Liver (tissue), 3 donors: Measurements from ENCODE around the gene NPR2.

ENCODE experiments used
- EGR1 ChIP-seq, 2 donors: IDR thresholded peaks; 2 replicates each; pipeline ENCODE4 v1.6.1; 2016 to 2018; ENCODE audit warnings: antibody characterized with exemption in 2 of 2, low read depth in 2 of 2
- TAF1 ChIP-seq: conservative IDR thresholded peaks from 2 replicates; pipeline ENCODE4 v1.6.1; 2016; ENCODE audit warnings: antibody characterized with exemption, mild to moderate bottlenecking
- TF ChIP-seq, protein P1 (sequence below): fragments of 150-350 bp; IDR thresholded peaks from 2 replicates; pipeline ENCODE4 v1.5.1; 2017; ENCODE audit warnings: improper control_type of control experiment, low read depth, low read length; ENCODE audit not compliant: missing input control
- donor health status: healthy.
- donor health status: healthy.

- TF ChIP-seq, protein P1, sequence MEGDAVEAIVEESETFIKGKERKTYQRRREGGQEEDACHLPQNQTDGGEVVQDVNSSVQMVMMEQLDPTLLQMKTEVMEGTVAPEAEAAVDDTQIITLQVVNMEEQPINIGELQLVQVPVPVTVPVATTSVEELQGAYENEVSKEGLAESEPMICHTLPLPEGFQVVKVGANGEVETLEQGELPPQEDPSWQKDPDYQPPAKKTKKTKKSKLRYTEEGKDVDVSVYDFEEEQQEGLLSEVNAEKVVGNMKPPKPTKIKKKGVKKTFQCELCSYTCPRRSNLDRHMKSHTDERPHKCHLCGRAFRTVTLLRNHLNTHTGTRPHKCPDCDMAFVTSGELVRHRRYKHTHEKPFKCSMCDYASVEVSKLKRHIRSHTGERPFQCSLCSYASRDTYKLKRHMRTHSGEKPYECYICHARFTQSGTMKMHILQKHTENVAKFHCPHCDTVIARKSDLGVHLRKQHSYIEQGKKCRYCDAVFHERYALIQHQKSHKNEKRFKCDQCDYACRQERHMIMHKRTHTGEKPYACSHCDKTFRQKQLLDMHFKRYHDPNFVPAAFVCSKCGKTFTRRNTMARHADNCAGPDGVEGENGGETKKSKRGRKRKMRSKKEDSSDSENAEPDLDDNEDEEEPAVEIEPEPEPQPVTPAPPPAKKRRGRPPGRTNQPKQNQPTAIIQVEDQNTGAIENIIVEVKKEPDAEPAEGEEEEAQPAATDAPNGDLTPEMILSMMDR, result no peak
- no peak for TF ChIP-seq EGR1 (IDR thresholded peaks at IDR 0.05; ENCODE audit: low read depth in 2 of 2)
- no peak for TF ChIP-seq TAF1
Observed at GRCh38 chr9:35797311-35798109, 6.1 kb downstream of the NPR2 start.
